ENCODE measurements around the gene TIGD4. TPM values are rescaled to one million over a fixed set of nuclear protein-coding genes. Genes with fewer than 3 reads are reported as not detected.

The TIGD4 gene
- total and polyA plus RNA-seq, 2 experiments from 2014 or later: 1.6 to 1.7 TPM

DNA sequence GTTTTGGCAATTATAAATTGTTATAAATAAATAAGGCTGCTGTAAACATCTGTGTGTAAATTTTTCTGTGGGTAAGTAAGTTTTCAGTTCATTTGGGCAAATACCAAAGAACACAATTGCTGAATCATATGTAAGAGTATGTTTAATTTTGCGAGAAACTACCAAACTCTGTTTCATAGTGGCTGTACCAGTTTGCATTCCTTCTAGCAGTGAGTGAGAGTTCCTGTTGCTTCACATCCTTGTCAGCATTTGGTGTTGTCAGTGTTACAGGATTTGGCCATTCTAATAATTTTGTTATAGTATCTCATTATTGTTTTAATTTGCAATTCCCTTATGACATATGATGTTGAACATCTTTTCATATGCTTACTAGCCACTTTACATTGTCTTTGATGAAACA is 48.6 kb upstream of the TIGD4 start:
- no peak overlapping the region for H3K4me3 Mint-ChIP-seq
- Histone ChIP-seq H3K4me3 (no peak overlapping the region), H3K79me2 (replicated peaks; ENCODE audit: insufficient read depth) (no peaks in the 10 kb centered on the region; the same call in 1 of the 2 replicates), H3K27me3 (ENCODE audit: insufficient read depth) (no peaks in the 10 kb centered on the region), H3K9me2 (ENCODE audit: insufficient read depth) (no peaks in the 10 kb centered on the region), H3K4me2 (no peak overlapping the region), H3K36me3 (ENCODE audit: insufficient read depth) (peaks cover 10% of the 10 kb centered on the region), H4K20me1 (replicated peaks; ENCODE audit: insufficient read depth) (0 out of 2 replicates have a peak, but pooled peaks cover 4% of the 10 kb centered on the region), H3F3A (replicated peaks; ENCODE audit: low read depth) (no peaks in the 10 kb centered on the region), H3K4me1 (ENCODE audit: insufficient read depth) (no peaks in the 10 kb centered on the region), H2AFZ (no peak overlapping the region), H3K27ac (ENCODE audit: low read depth) (no peak overlapping the region)
- peaks cover 21% of the 10 kb centered on the region; the same call in 2 of the 3 replicates for H3K36me3 Mint-ChIP-seq (ENCODE audit: low read depth)
- H3K27ac Mint-ChIP-seq: no peak overlapping the region
- ATAC-seq (no peak), DNase-seq (ENCODE audit: low spot score) (no peak)
- TF ChIP-seq POLR2AphosphoS5 (IDR thresholded peaks at IDR 0.05; ENCODE audit: low read depth) (no peak), JUNB (IDR thresholded peaks at IDR 0.05; ENCODE audit: unreplicated experiment) (no peak), EZH2 (IDR thresholded peaks at IDR 0.05; ENCODE audit: low read depth, unreplicated experiment) (no peak)
- peaks cover 8% of the 10 kb centered on the region; the same call in 2 of the 3 replicates for H3K9me3 Mint-ChIP-seq
- H3K4me1 Mint-ChIP-seq: no peaks in the 10 kb centered on the region
- H3K27me3 Mint-ChIP-seq (ENCODE audit: insufficient read depth, low read depth, poor library complexity): no peaks in the 10 kb centered on the region

DNA sequence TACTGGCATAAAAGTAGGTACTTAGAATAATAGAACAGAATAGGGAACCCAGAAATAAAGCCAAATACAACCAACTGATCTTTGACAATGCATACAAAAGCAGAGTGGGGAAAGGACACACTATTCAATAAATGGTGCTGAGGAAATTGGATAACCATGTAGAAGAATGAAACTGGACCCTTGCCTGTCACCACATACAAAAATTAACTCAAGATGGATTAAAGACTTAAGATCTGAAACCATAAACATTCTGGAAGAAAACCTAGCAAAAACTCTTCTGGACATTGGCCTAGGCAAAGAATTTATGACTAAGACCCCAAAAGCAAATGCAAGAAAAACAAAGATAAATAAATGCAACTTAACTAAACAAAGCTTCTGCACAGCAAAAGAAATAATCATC is 45.8 kb upstream of the TIGD4 start:
- 0 out of 2 replicates have a peak, but pooled peaks cover 1% of the 10 kb centered on the region for H3K9me2 ChIP-seq (ENCODE audit: insufficient read depth)
- no peak overlapping the region for H3K4me3 ChIP-seq
- no peak overlapping the region for H3K27ac ChIP-seq (ENCODE audit: low read depth)
- no peak overlapping the region for H3K4me2 ChIP-seq
- peaks cover 24% of the 10 kb centered on the region for H3K36me3 Mint-ChIP-seq (ENCODE audit: low read depth)
- no peaks in the 10 kb centered on the region for H4K20me1 ChIP-seq (replicated peaks; ENCODE audit: insufficient read depth)
- no peak overlapping the region for H2AFZ ChIP-seq
- H3F3A ChIP-seq (replicated peaks; ENCODE audit: low read depth): no peaks in the 10 kb centered on the region
- no peaks in the 10 kb centered on the region for H3K4me1 Mint-ChIP-seq
- ATAC-seq (no peak), DNase-seq (ENCODE audit: low spot score) (no peak)
- H3K4me1 ChIP-seq (ENCODE audit: insufficient read depth): no peaks in the 10 kb centered on the region
- H3K27ac Mint-ChIP-seq: no peak overlapping the region
- no peak overlapping the region for H3K4me3 Mint-ChIP-seq
- H3K36me3 ChIP-seq (ENCODE audit: insufficient read depth): peaks cover 5% of the 10 kb centered on the region; the same call in 1 of the 2 replicates
- H3K27me3 Mint-ChIP-seq (ENCODE audit: insufficient read depth, low read depth, poor library complexity): no peaks in the 10 kb centered on the region
- no peaks in the 10 kb centered on the region; the same call in 1 of the 2 replicates for H3K79me2 ChIP-seq (replicated peaks; ENCODE audit: insufficient read depth)
- no peaks in the 10 kb centered on the region for H3K27me3 ChIP-seq (ENCODE audit: insufficient read depth)
- peaks cover 12% of the 10 kb centered on the region; the same call in 2 of the 3 replicates for H3K9me3 Mint-ChIP-seq
- TF ChIP-seq EZH2 (IDR thresholded peaks at IDR 0.05; ENCODE audit: low read depth, unreplicated experiment) (no peak), JUNB (IDR thresholded peaks at IDR 0.05; ENCODE audit: unreplicated experiment) (no peak), POLR2AphosphoS5 (IDR thresholded peaks at IDR 0.05; ENCODE audit: low read depth) (no peak), ZNF114 (CRISPR knock-in tag; IDR thresholded peaks at IDR 0.05) (no peak), ZNF331 (CRISPR knock-in tag; IDR thresholded peaks at IDR 0.05; ENCODE audit: low read depth) (no peak)
- TF ChIP-seq, protein P1, sequence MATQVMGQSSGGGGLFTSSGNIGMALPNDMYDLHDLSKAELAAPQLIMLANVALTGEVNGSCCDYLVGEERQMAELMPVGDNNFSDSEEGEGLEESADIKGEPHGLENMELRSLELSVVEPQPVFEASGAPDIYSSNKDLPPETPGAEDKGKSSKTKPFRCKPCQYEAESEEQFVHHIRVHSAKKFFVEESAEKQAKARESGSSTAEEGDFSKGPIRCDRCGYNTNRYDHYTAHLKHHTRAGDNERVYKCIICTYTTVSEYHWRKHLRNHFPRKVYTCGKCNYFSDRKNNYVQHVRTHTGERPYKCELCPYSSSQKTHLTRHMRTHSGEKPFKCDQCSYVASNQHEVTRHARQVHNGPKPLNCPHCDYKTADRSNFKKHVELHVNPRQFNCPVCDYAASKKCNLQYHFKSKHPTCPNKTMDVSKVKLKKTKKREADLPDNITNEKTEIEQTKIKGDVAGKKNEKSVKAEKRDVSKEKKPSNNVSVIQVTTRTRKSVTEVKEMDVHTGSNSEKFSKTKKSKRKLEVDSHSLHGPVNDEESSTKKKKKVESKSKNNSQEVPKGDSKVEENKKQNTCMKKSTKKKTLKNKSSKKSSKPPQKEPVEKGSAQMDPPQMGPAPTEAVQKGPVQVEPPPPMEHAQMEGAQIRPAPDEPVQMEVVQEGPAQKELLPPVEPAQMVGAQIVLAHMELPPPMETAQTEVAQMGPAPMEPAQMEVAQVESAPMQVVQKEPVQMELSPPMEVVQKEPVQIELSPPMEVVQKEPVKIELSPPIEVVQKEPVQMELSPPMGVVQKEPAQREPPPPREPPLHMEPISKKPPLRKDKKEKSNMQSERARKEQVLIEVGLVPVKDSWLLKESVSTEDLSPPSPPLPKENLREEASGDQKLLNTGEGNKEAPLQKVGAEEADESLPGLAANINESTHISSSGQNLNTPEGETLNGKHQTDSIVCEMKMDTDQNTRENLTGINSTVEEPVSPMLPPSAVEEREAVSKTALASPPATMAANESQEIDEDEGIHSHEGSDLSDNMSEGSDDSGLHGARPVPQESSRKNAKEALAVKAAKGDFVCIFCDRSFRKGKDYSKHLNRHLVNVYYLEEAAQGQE (IDR thresholded peaks at IDR 0.05; ENCODE audit: unreplicated experiment): no peak
- TF ChIP-seq, protein P2, sequence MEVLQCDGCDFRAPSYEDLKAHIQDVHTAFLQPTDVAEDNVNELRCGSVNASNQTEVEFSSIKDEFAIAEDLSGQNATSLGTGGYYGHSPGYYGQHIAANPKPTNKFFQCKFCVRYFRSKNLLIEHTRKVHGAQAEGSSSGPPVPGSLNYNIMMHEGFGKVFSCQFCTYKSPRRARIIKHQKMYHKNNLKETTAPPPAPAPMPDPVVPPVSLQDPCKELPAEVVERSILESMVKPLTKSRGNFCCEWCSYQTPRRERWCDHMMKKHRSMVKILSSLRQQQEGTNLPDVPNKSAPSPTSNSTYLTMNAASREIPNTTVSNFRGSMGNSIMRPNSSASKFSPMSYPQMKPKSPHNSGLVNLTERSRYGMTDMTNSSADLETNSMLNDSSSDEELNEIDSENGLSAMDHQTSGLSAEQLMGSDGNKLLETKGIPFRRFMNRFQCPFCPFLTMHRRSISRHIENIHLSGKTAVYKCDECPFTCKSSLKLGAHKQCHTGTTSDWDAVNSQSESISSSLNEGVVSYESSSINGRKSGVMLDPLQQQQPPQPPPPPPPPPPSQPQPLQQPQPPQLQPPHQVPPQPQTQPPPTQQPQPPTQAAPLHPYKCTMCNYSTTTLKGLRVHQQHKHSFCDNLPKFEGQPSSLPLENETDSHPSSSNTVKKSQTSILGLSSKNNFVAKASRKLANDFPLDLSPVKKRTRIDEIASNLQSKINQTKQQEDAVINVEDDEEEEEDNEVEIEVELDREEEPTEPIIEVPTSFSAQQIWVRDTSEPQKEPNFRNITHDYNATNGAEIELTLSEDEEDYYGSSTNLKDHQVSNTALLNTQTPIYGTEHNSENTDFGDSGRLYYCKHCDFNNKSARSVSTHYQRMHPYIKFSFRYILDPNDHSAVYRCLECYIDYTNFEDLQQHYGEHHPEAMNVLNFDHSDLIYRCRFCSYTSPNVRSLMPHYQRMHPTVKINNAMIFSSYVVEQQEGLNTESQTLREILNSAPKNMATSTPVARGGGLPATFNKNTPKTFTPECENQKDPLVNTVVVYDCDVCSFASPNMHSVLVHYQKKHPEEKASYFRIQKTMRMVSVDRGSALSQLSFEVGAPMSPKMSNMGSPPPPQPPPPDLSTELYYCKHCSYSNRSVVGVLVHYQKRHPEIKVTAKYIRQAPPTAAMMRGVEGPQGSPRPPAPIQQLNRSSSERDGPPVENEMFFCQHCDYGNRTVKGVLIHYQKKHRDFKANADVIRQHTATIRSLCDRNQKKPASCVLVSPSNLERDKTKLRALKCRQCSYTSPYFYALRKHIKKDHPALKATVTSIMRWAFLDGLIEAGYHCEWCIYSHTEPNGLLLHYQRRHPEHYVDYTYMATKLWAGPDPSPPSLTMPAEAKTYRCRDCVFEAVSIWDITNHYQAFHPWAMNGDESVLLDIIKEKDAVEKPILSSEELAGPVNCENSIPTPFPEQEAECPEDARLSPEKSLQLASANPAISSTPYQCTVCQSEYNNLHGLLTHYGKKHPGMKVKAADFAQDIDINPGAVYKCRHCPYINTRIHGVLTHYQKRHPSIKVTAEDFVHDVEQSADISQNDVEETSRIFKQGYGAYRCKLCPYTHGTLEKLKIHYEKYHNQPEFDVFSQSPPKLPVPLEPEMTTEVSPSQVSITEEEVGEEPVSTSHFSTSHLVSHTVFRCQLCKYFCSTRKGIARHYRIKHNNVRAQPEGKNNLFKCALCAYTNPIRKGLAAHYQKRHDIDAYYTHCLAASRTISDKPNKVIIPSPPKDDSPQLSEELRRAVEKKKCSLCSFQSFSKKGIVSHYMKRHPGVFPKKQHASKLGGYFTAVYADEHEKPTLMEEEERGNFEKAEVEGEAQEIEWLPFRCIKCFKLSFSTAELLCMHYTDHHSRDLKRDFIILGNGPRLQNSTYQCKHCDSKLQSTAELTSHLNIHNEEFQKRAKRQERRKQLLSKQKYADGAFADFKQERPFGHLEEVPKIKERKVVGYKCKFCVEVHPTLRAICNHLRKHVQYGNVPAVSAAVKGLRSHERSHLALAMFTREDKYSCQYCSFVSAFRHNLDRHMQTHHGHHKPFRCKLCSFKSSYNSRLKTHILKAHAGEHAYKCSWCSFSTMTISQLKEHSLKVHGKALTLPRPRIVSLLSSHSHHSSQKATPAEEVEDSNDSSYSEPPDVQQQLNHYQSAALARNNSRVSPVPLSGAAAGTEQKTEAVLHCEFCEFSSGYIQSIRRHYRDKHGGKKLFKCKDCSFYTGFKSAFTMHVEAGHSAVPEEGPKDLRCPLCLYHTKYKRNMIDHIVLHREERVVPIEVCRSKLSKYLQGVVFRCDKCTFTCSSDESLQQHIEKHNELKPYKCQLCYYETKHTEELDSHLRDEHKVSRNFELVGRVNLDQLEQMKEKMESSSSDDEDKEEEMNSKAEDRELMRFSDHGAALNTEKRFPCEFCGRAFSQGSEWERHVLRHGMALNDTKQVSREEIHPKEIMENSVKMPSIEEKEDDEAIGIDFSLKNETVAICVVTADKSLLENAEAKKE (CRISPR knock-in tag; IDR thresholded peaks at IDR 0.05): no peak
- TF ChIP-seq, protein P3, sequence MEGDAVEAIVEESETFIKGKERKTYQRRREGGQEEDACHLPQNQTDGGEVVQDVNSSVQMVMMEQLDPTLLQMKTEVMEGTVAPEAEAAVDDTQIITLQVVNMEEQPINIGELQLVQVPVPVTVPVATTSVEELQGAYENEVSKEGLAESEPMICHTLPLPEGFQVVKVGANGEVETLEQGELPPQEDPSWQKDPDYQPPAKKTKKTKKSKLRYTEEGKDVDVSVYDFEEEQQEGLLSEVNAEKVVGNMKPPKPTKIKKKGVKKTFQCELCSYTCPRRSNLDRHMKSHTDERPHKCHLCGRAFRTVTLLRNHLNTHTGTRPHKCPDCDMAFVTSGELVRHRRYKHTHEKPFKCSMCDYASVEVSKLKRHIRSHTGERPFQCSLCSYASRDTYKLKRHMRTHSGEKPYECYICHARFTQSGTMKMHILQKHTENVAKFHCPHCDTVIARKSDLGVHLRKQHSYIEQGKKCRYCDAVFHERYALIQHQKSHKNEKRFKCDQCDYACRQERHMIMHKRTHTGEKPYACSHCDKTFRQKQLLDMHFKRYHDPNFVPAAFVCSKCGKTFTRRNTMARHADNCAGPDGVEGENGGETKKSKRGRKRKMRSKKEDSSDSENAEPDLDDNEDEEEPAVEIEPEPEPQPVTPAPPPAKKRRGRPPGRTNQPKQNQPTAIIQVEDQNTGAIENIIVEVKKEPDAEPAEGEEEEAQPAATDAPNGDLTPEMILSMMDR (conservative IDR thresholded peaks at IDR 0.05; ENCODE audit: low read depth in 2 of 2): no peak

Measured in GM23338 (cell line).